ENCODE data around the gene ATP2C2.
"Not testable (repeated sequence)": the region's sequence is repeated elsewhere in the genome, so short reads cannot be mapped to it uniquely, and the experiment has no call there.

The ATP2C2 gene

DNA sequence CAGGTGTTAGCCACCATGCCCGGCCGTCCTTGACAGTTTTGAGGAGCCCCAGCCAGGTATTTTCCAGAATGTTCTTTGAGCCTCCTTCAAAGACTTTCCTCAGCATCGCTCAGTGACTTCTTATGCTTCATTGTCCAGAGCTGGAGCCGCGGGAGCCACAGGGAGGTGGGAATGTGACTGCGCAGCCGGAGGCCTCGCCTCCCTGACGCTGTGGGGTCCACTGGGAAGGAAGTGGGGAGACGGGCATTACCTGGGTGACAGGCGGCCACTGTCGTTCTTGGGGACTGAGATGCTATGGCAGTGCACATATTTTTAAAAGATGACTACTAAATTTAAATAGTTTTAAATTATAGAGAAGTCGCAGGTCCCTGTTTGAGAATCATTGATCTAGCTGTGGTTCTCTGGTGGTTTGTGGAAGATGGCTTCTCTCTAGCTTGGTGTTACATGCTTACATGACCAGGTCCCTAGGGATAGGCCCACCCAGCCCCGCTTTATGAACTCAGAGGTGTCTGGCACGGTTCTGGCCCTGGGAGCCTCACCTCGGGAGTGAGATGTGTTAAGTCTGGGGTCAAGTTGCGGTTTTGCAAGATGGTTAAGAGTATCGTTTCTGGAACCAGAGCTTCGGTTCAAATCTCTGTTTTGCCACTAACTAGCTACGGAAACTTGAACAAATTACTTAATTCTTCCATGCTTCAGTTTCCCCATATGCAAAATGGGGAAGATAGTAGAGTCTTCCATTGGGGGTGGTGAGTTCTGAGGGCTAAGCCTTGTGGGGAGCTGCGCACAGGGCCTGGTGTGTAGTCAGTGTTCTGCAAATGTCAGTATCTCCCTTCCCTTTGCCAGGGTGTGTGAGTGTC, 53.0 kb downstream of the ATP2C2 start:
- DNase-seq = no peak

- DNase-seq = no peak
Measured at GRCh38 chr16:84421938-84422220, 53.5 kb downstream of the ATP2C2 start.

GRCh38 chr16:84423416-84423837, 55.1 kb downstream of the ATP2C2 start:
- DNase-seq = peak; percentile 10

- DNase-seq = no peak
Measured at GRCh38 chr16:84425696-84426095, 57.4 kb downstream of the ATP2C2 start.

GRCh38 chr16:84426804-84427203, 58.5 kb downstream of the ATP2C2 start:
- no peak for DNase-seq

GRCh38 chr16:84427553-84427952, 59.2 kb downstream of the ATP2C2 start:
- DNase-seq = no peak

- no peak for DNase-seq
Measured at GRCh38 chr16:84430860-84431259, 62.5 kb downstream of the ATP2C2 start.

GRCh38 chr16:84434800-84435199, 66.5 kb downstream of the ATP2C2 start:
- no peak for DNase-seq

- DNase-seq = no peak
Measured at GRCh38 chr16:84436196-84436595, 67.9 kb downstream of the ATP2C2 start.

GRCh38 chr16:84438971-84439696, 70.8 kb downstream of the ATP2C2 start:
- no peak for DNase-seq

DNA sequence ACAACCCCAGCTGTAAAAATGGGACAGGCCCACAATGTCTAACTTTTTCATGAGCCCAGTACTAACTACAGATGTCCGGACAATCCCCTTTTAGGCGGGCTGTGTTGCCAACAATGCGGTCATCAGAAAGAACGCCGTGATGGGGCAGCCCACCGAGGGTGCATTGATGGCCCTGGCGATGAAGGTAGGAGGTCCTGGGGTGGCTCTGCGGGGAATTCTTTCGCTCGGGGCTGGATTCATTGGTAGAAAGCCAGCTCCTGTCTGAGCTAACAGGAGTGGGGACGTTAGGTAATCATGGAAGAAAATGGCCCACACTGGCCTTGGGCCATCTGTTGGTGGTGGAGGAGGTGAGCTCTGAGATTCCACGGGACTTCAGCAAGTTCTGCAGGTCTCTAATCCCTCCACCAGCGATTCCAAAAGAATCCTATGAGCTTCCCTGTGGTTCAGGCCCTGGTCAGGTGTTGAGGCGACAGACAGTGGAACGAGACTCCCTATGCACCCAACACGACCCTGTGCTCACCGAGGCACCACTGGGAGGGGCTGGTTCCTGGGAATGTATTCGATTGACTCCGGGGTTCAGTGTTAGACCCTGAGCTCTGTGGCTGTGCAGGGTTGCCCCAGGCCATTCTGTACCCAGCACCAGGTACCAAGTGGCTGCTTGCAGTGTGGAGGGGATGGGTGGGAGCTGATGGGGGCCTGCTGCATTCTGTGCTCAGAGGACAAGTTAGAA, 74.2 kb downstream of the ATP2C2 start:
- no peak for DNase-seq

DNA sequence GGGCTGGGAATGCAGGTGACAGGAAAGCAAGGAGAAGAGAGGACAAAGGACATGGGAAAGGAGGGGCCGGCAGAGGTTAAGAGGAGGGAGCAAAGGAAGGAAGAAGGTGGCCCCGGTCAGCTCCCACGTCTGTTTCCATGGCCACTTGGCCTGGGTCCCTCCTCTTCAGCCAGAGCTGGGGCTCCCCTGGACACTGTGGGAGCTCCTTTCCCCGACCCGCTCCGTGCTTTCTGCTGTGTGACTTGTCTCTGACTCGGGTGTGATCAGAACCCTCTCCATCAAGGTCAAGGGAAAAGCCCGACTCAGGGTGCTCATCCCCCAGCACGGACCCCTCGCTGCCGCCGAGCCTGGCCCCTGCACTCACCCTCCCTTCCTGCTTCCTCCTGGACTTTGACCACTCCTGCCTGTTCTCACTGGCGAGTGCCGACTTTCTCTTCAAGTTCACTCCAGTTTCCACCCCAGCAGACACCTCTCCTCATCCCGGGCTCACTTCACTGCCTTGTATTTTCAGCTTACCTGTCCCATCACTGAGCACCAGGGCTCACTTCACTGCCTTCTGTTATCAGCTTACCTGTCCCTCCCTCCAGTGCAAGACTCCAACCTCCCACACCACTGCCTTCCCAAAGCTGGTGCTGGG, 74.9 kb downstream of the ATP2C2 start:
- no peak for DNase-seq

DNA sequence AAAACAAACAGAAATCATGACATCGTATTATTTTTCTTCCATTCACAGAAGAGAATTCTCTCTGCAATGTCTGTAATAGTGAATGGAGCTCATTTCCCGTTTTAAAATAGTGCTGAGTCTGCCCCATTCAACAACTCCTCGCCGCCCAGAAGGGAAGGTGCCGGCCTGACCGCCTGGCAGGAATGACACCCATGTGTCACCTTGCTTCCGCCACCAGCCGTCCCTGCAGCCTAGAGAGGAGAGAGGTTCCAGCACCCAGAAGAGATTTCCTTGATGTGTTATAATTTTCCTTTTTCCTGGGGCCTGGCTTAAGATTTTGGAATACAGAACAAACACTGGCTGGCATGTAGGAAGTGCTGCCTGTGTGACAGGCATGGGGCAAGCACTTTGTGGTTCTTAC, 76.1 kb downstream of the ATP2C2 start:
- no peak for DNase-seq

DNA sequence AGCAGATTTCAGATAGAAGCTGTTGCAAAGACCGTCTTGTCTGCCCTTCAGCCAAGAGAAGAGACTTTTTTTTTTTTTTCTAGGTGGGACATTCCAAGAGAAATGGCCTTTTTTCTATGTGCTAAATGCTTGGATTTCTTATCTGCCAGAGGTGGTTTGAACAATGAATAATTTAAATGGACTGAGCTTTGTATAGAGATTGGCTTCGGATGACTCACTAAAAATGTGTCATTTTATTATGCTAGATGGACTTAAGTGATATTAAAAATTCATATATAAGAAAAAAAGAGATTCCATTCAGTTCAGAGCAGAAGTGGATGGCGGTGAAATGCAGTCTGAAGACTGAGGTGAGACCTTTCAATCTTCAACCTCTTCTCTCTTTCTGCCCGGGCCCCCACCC, 77.7 kb downstream of the ATP2C2 start:
- no peak for DNase-seq

DNA sequence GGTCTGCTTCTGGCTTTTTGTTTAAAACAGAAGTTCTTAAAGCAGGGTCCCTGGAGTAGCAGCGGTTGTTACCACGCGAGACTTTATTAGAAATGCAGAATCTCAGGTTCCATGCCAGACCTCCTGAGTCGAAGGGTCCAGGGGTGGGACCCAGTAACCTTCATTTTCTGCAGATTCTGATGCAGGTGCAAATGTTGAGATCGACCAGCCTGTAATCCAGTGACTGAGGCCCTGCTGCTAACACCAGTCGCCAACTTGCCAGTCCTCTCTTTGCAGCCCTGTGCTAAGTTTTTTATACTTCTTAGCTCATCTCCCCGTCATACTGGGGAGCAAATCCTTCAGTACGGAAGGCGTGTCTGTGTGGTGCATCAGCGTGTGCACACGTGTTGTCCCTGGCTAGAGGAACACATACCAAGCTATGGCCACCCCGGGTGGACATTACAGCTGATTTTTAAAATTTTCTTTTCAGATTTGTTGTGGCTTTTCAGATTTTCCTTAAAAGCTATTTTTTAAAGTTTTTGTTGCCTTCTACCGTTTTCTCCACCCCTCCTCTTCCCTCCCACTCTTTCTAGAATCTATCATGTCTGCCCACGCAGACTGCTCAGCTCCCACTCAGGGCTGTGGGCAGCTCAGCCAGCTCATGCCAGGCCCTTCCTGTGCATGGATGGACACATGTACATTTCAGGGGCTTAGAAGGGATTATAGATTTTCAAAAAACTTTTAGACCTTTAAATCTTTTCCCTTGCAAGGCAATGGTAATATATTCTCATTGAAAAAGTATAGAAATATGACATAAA, 78.5 kb downstream of the ATP2C2 start:
- DNase-seq = no peak

GRCh38 chr16:84448444-84448843, 80.1 kb downstream of the ATP2C2 start:
- no peak for DNase-seq

GRCh38 chr16:84449156-84450140, 81.1 kb downstream of the ATP2C2 start:
- peak; percentile 6 for DNase-seq

- no peak for DNase-seq
Measured at GRCh38 chr16:84450176-84450865, 82.0 kb downstream of the ATP2C2 start.

GRCh38 chr16:84451010-84451676, 82.8 kb downstream of the ATP2C2 start:
- DNase-seq = not testable (repeated sequence)

DNA sequence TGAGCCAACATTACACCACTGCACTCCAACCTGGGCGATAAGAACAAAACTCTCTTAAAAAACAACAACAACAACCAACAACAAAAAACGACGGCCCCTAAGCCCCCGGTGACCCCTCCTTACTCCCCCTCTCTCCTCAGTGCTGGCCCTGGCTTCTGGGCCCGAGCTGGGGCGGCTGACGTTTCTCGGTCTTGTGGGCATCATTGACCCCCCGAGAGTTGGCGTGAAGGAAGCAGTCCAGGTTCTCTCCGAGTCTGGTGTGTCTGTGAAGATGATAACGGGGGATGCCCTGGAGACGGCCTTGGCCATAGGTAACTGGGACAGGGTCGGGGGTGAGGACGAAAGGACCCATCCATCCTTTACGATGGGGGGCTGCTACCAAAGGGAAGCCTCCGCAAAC, 83.4 kb downstream of the ATP2C2 start:
- DNase-seq = no peak

All from NCI-H1092 treated with DMSO at 0.1 percent for 48 hours (cell line).